ENCODE data around the gene PIGM.
A peak's percentile ranks its signal among the peaks of the same experiment; 100 is the strongest.

The PIGM gene

GRCh38 chr1:160043543-160043942 is 11.8 kb upstream of the PIGM start:
- H3K36me3 ChIP-seq (ENCODE audit: control insufficient read depth, insufficient read depth, low read length): no peaks in the 10 kb centered on the region
- H3K27ac ChIP-seq (ENCODE audit: low read depth, low read length): no peak overlapping the region
- no peak overlapping the region for H3K9ac ChIP-seq (ENCODE audit: low read length)
- no peak overlapping the region for H3K4me3 ChIP-seq (ENCODE audit: low read depth, low read length)
- H3K9me3 ChIP-seq (ENCODE audit: control insufficient read depth, insufficient read depth, low read depth, low read length): no peaks in the 10 kb centered on the region
- H3K4me1 ChIP-seq (ENCODE audit: control insufficient read depth, insufficient read depth, low read length): peaks cover 22% of the 10 kb centered on the region
- no peaks in the 10 kb centered on the region for H3K27me3 ChIP-seq (ENCODE audit: control insufficient read depth, insufficient read depth, low read length)

DNA sequence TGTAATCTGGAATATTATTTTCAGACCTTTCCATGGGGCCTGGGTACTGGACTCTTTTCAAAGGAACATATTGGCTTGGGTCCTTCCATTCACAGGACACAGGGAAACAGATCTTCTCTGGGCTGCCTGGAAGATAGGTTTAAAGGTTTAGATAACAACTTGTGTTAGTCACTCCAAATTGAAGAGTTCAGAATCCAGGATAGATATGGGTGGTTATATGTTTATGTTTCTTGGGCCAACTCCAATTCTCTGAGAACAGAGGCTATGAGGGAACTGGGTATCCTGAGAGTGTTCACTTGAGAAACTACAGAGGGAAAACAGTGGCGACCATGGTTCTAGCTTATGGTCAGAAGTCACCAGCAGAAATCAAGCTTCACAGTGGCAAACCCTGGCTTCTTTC is 8.7 kb upstream of the PIGM start:
- no peak overlapping the region for H3K9ac ChIP-seq (ENCODE audit: low read length)
- no peaks in the 10 kb centered on the region for H3K9me3 ChIP-seq (ENCODE audit: control insufficient read depth, insufficient read depth, low read depth, low read length)
- no peaks in the 10 kb centered on the region for H3K36me3 ChIP-seq (ENCODE audit: control insufficient read depth, insufficient read depth, low read length)
- no peak overlapping the region for H3K4me3 ChIP-seq (ENCODE audit: low read depth, low read length)
- no peaks in the 10 kb centered on the region for H3K4me1 ChIP-seq (ENCODE audit: control insufficient read depth, insufficient read depth, low read length)
- H3K27ac ChIP-seq (ENCODE audit: low read depth, low read length): no peak overlapping the region
- H3K27me3 ChIP-seq (ENCODE audit: control insufficient read depth, insufficient read depth, low read length): no peaks in the 10 kb centered on the region

DNA sequence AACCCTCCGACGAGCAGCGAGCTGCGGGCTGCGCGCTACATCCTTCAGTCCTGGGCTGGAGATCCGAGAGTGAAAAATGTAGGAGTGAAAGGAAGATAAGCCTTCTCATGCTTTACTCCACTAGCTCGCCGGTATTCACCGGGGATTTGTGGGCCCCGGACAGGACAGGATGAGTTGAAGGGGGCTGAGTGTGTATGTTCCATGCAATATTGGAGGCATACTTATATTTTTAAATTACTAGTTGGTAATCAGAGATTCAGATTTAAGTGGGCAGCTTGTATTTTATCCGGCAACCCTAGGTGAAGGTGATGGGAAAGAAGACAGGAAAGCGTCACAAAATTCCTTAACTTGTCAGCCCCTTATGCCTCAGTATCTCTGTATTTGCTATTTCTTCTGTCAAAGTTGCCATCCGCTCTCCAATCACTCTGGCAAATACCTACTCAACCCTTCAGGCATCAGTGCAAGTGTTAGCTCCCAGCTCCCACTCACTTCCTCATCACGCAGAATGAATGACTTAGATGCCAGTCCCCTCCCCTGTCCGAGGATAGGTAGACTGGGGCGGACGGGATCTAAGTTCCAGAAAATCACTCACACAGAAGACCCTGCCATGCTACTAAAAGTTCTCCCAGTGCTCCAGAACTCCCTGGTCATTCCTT is 503 bp upstream of the PIGM start:
- peaks cover 8% of the 10 kb centered on the region; the same call in 1 of the 2 replicates for H3K27me3 ChIP-seq (ENCODE audit: control insufficient read depth, insufficient read depth, low read length)
- H3K9ac ChIP-seq (ENCODE audit: low read length): peak overlapping the region; percentile 28
- peaks cover 11% of the 10 kb centered on the region for H3K4me1 ChIP-seq (ENCODE audit: control insufficient read depth, insufficient read depth, low read length)
- no peak overlapping the region for H3K27ac ChIP-seq (ENCODE audit: low read depth, low read length)
- H3K4me3 ChIP-seq (ENCODE audit: low read depth, low read length): peak overlapping the region; percentile 91
- H3K9me3 ChIP-seq (ENCODE audit: control insufficient read depth, insufficient read depth, low read depth, low read length): no peaks in the 10 kb centered on the region
- no peaks in the 10 kb centered on the region for H3K36me3 ChIP-seq (ENCODE audit: control insufficient read depth, insufficient read depth, low read length)

- H3K9ac ChIP-seq (ENCODE audit: low read length): peak overlapping the region; percentile 78
- peaks cover 8% of the 10 kb centered on the region; the same call in 1 of the 2 replicates for H3K27me3 ChIP-seq (ENCODE audit: control insufficient read depth, insufficient read depth, low read length)
- H3K4me1 ChIP-seq (ENCODE audit: control insufficient read depth, insufficient read depth, low read length): peaks cover 11% of the 10 kb centered on the region
- peak overlapping the region; percentile 91 for H3K4me3 ChIP-seq (ENCODE audit: low read depth, low read length)
- no peaks in the 10 kb centered on the region for H3K9me3 ChIP-seq (ENCODE audit: control insufficient read depth, insufficient read depth, low read depth, low read length)
- H3K36me3 ChIP-seq (ENCODE audit: control insufficient read depth, insufficient read depth, low read length): no peaks in the 10 kb centered on the region
- H3K27ac ChIP-seq (ENCODE audit: low read depth, low read length): no peak overlapping the region
These were observed 979 bp downstream of the PIGM start for GRCh38 chr1:160030657-160031364.

- no peaks in the 10 kb centered on the region for H3K9me3 ChIP-seq (ENCODE audit: control insufficient read depth, insufficient read depth, low read depth, low read length)
- peaks cover 11% of the 10 kb centered on the region for H3K4me1 ChIP-seq (ENCODE audit: control insufficient read depth, insufficient read depth, low read length)
- no peak overlapping the region for H3K4me3 ChIP-seq (ENCODE audit: low read depth, low read length)
- H3K36me3 ChIP-seq (ENCODE audit: control insufficient read depth, insufficient read depth, low read length): no peaks in the 10 kb centered on the region
- no peak overlapping the region for H3K27ac ChIP-seq (ENCODE audit: low read depth, low read length)
- no peaks in the 10 kb centered on the region for H3K27me3 ChIP-seq (ENCODE audit: control insufficient read depth, insufficient read depth, low read length)
- no peak overlapping the region for H3K9ac ChIP-seq (ENCODE audit: low read length)
These were observed 3.4 kb downstream of the PIGM start for GRCh38 chr1:160028426-160028825.

DNA sequence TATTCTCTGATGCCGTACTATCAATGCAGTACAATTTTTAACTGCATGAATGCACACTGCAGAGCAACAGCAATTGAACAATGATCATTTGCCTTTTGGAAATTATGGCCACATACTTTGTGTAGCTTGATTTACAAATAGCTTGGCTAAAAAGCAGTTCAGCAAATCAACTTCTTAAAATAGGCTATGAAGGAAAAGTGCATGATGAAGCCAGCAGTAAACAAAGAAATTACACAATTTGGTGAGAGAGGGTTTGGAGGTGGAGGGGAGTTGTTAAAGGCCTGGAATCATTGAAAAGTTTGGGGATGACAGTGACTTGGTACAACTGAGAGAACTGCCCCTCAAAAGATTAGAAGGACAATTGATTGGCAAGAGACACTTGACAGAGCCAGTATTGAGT is 6.5 kb downstream of the PIGM start:
- Histone ChIP-seq H3K9me3 (ENCODE audit: control insufficient read depth, insufficient read depth, low read depth, low read length) (no peaks in the 10 kb centered on the region), H3K36me3 (ENCODE audit: control insufficient read depth, insufficient read depth, low read length) (no peaks in the 10 kb centered on the region), H3K27me3 (ENCODE audit: control insufficient read depth, insufficient read depth, low read length) (no peaks in the 10 kb centered on the region), H3K9ac (ENCODE audit: low read length) (no peak overlapping the region), H3K4me1 (ENCODE audit: control insufficient read depth, insufficient read depth, low read length) (peaks cover 5% of the 10 kb centered on the region), H3K27ac (ENCODE audit: low read depth, low read length) (no peak overlapping the region), H3K4me3 (ENCODE audit: low read depth, low read length) (no peak overlapping the region)

- H3K9ac ChIP-seq (ENCODE audit: low read length): no peak overlapping the region
- no peak overlapping the region for H3K27ac ChIP-seq (ENCODE audit: low read depth, low read length)
- no peak overlapping the region for H3K4me3 ChIP-seq (ENCODE audit: low read depth, low read length)
- no peaks in the 10 kb centered on the region for H3K9me3 ChIP-seq (ENCODE audit: control insufficient read depth, insufficient read depth, low read depth, low read length)
- no peaks in the 10 kb centered on the region for H3K27me3 ChIP-seq (ENCODE audit: control insufficient read depth, insufficient read depth, low read length)
- H3K36me3 ChIP-seq (ENCODE audit: control insufficient read depth, insufficient read depth, low read length): no peaks in the 10 kb centered on the region
- H3K4me1 ChIP-seq (ENCODE audit: control insufficient read depth, insufficient read depth, low read length): no peaks in the 10 kb centered on the region
These were observed 7.4 kb downstream of the PIGM start for GRCh38 chr1:160024195-160024905.

DNA sequence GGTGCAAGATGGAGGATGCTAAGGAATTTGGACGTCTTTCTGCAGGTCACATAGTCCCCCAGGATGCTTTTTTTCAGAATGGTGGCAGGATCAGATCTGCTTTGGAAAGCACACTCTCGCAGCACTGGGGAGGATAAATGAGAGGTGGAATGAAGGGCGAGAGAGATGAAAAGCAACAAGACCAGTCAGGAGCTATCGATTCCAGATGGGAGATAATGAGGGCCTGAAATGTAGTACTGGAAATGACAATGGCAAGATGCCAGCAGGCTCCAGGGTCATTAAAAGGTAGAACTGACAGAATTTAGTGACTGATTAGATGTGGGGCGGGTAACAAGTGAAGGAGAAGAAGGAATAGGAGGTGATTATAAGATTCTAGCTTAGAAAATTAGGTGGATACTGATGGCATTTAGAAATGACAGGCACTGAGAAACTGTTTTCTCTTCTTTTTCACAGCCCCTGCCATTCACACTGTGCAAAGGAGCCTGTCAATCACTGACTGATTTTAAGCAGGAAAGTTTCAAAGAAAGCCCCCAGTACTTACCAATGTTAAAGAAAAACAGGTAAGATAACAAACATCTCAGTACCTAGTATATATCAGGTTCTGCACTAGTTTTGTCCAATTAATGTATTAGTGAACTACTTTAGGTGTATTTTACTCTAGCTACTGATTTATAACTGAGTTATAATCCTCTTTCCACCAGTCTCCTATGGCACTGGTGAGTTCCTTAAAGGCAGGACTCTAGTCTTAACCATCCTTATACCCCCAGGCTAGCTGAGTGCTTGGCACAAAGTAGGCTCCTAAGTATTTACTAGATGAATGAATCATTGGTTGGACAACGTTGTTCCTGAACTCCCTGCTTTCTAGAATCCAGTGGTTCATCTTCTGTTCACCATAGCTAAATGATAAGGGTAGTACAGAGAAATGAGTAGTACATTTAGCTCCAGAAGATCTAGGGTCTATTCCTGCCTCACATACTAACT is 9.2 kb downstream of the PIGM start:
- H3K4me3 ChIP-seq (ENCODE audit: low read depth, low read length): no peak overlapping the region
- H3K36me3 ChIP-seq (ENCODE audit: control insufficient read depth, insufficient read depth, low read length): no peaks in the 10 kb centered on the region
- no peak overlapping the region for H3K27ac ChIP-seq (ENCODE audit: low read depth, low read length)
- H3K9ac ChIP-seq (ENCODE audit: low read length): no peak overlapping the region
- no peaks in the 10 kb centered on the region; the same call in 1 of the 2 replicates for H3K4me1 ChIP-seq (ENCODE audit: control insufficient read depth, insufficient read depth, low read length)
- no peaks in the 10 kb centered on the region for H3K9me3 ChIP-seq (ENCODE audit: control insufficient read depth, insufficient read depth, low read depth, low read length)
- H3K27me3 ChIP-seq (ENCODE audit: control insufficient read depth, insufficient read depth, low read length): no peaks in the 10 kb centered on the region

GRCh38 chr1:160021376-160022074 is 10.3 kb downstream of the PIGM start:
- Histone ChIP-seq H3K27me3 (ENCODE audit: control insufficient read depth, insufficient read depth, low read length) (no peaks in the 10 kb centered on the region), H3K4me1 (ENCODE audit: control insufficient read depth, insufficient read depth, low read length) (no peaks in the 10 kb centered on the region; the same call in 1 of the 2 replicates), H3K9me3 (ENCODE audit: control insufficient read depth, insufficient read depth, low read depth, low read length) (no peaks in the 10 kb centered on the region), H3K36me3 (ENCODE audit: control insufficient read depth, insufficient read depth, low read length) (no peaks in the 10 kb centered on the region), H3K9ac (ENCODE audit: low read length) (no peak overlapping the region), H3K27ac (ENCODE audit: low read depth, low read length) (no peak overlapping the region), H3K4me3 (ENCODE audit: low read depth, low read length) (no peak overlapping the region)

DNA sequence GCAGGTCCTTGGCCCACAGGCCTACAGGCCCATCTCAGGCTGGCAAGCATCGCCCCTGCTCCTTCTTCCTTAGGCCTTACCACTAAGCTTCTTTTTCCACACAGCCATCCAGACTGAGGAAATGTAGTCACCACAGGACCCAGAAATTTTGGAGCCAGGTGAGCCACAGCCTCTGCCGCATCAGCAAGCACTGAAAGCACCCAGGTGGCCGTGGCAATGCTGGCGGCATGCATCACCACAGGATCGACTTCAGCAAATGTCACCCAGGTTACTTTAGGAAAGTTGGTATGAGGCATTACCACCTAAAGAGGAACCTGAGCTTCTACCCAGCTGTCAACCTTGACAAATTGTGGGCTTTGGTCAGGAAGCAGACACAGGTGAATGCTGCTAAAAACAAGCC is 11.6 kb downstream of the PIGM start:
- H3K9ac ChIP-seq (ENCODE audit: low read length): no peak overlapping the region
- no peaks in the 10 kb centered on the region for H3K9me3 ChIP-seq (ENCODE audit: control insufficient read depth, insufficient read depth, low read depth, low read length)
- H3K27me3 ChIP-seq (ENCODE audit: control insufficient read depth, insufficient read depth, low read length): no peaks in the 10 kb centered on the region
- no peaks in the 10 kb centered on the region for H3K36me3 ChIP-seq (ENCODE audit: control insufficient read depth, insufficient read depth, low read length)
- no peaks in the 10 kb centered on the region; the same call in 1 of the 2 replicates for H3K4me1 ChIP-seq (ENCODE audit: control insufficient read depth, insufficient read depth, low read length)
- H3K27ac ChIP-seq (ENCODE audit: low read depth, low read length): no peak overlapping the region
- no peak overlapping the region for H3K4me3 ChIP-seq (ENCODE audit: low read depth, low read length)

Measured in HUES6 (cell line).